Islet of Langerhans (tissue), 1 donor: ENCODE data around the gene EFR3B.

Experiments used
- FAIRE-seq: peaks from one replicate; lab custom pipeline; 2011; peaks lifted over from hg19 to GRCh38; lab: Jason Lieb, UNC

Gene EFR3B

DNA sequence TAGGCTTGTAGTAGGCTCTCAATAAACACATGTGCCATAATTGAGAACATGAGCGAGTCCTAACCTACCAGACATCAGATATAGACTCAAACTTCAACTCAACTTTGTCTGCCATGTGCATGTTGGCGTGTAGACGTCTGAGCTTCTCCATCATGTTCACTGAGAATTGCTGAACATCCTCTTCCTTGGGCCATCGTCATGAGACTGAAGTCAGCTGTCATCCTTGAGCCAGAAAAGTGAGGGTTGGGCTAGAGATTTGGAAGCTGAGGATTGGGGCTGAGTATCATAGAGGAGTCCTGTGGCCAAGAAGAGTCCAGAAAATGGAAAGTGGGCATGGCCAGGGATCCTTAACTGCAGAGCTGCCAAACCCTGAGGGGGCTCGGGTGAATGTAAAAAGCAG is 7.8 kb upstream of the EFR3B start:
- no peak for FAIRE-seq

DNA sequence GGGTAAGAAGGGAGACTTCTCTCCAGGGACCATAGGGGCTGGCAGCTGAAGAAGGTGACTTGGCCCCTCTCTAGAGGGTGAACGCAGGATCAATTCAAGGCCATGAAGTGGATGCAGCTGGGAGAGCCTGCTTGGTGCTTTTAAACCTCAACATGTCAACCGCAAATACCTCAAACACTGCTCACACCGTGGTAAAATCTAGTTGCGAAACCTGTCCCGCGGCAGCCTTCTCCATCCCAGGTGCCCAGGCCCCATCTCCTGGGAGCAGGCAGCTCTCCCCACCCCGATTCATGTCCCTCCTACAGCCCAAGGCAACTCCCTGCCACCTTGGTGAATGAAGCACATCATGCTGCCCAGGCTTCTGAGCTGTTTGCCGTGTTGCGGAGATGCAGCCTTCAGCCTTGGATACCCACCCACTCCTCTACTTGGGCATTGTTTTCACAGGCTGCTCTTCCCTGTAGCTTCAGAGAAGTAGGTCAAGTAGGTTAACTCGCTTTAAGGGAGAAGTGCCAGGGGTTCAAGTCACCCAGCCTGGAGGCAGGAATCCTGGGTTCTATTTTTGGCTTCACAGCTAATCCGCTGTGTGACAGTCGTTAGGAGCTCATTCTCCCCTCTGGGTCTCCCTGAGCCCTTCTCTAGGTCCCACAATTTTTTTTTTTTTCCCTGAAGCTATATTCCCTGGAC is 6.2 kb upstream of the EFR3B start:
- no peak for FAIRE-seq

DNA sequence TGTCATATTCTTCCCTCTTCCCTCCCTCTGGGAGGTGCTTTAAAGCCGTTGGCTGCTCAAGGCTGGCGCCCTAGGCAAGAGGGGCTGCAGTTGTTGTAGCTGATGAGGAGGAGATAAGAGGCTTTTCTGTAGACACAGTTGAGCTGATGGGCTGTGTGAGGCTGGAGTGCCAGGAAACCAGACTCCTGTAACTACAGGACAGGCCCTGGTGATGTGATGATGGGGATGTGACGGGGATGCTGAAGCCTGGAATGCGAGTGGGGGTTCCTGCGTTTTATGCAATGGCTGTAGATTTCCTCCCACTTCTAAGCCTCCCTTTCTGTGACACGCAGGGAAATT is 5.7 kb upstream of the EFR3B start:
- no peak for FAIRE-seq

DNA sequence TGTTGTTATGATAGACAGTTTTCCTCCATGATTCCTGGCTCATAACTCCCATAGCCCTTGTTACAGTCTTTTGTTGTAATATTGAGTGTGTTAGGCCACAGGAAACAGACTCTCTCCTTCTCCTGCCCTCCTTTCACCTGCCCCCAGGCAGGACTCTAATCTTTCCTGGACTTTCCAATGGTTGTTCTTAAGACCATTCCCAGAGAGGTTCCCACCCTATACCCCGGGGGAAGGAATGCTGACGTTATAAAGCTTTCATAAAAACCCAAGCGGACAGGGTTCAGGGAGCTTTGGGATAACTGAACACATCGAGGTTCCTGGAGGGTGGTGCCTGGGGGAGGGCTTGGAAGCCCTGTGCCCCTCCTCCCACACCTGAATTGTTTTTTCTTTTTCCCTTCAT is 2.8 kb upstream of the EFR3B start:
- FAIRE-seq: no peak

DNA sequence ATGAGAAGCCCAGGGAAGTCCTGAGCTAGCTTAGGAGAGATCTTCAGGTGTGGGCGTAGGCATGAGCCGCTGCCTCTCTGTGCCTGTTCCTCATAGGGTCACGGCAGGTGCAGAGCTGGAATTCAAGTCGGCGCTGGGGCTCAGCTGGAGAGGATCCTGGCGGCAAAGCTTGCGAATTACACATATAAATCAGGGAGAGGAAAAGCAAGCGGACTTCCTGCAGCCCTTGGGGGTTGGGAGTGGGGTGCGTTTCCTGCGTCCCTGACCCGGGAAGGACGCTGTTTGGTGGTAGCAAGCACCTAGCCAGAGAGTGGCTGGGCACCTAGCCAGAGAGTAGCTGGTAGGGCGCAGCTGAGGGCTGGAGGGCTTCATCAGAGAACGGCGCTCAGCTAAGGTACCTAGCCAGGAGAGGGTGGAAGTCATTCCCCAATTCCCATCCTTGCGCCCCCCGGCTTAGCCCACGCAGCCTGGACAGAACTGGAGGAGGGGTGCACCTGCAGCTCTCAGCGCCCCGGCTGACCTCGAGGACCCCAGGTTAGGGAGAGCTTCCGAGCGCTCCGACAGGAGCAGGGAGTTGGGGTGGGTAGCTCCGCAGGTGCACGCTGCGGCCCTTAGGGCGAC is 459 bp upstream of the EFR3B start:
- no peak for FAIRE-seq

DNA sequence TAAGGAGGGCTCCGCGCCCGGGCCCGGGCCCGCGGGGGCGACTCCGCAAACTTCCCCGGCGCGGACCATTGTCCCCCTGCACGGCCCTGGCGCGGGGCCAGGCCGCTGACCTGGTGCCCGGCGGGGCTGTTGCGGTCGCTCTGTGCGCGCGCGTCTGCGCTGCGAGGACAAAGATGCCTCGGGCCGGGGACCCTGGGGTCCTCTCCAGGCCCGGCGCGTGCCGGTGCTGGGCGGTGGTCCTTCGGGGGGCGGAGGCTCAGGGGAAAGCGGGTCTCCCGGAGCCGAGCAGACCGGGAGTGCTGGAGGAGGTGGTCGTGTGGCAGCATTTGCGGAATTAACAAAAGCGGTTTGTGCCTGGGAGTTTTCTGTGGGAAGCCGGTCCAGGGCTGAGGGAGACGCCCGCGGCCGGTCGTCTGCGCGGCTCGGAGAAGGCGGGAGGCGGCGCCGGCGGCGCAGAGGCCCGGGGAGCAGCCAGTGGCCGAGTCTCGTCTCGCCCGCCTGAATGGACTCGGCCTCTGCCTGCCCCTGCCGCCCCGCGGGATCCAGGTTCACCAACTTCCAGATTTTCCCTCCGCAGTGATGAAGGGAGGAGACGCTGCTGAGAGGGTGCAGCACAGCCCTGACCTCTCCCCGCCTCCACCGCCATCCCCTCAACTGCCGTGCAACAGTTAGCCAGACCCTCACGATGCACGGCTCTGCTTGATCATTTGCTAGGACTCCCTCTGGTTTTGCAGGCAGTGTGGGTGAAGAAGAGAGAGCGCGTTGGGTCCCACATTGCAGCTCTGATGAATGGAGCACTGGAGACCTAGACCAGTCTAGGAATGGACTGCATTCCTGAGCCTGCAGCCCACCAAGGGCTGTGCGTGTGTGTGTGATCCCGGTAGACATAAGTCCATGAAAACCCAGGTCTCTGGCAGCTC is 705 bp downstream of the EFR3B start:
- no peak for FAIRE-seq

DNA sequence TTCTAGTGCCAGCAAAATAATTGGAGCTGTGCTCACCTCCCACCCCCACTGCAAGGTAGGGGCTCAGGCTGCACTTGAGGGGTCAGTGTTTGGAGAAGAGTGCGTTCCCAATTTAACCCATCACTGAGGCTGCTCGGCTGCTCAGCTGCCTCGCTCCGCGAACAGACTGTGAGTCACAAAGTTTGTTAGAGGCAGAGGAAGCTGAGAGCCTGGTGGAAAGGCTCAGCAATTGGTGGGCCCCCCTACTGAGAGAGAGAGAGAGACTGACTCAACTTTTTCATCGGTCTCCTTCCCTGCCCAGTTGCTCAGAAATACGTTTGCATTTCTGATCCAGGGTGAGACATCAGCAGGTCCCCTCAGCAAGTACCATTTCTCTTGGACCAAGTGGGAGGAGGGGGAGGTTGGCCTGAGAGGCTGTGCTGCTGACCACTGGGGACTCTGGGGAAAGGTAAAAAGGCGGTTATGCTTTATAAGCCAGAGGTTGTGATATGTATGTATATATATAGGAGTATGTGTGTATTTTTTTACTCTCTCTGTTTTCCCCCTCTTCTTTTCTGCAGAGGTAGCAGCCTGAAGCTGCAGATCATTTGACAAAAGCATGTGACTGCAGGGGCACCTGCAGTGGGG is 1.5 kb downstream of the EFR3B start:
- no peak for FAIRE-seq

DNA sequence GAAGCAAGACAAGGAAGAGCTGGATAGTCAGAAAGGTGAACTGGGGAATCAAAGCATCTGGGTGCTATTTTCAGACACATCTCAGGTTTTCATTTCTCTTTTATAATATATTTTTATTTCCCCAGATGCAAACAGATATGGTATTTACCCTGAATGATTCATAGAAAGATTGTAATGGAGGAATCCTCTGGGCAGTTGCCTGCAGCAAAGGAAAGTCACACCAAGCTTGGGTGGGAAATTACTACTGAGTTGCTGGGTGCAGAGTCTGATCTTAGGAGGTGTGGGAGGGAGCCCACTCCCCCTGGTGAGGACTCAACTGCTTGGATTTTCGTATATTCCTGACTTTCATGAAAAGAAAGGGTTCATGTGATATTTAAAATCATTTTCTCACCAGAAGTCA is 2.1 kb downstream of the EFR3B start:
- FAIRE-seq: no peak

DNA sequence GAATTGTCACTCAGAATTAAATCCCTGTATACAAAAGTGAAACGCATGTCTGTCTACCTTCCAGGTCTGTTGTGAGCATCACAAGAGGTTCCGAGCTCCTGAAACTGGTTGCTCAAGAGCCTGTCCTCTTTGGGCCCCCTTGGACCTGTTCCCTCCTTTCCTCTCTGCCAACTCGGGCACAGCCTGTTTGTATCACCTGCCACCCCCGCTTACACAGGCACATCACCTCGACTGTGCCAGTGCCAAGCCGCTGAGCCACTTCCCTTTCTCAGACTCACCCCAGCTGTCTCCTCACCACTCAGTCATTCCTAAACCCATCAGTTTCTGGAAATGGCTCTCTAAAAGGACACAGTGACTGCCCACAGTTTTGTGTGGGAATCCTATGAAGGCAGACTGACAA is 3.1 kb downstream of the EFR3B start:
- FAIRE-seq: no peak

DNA sequence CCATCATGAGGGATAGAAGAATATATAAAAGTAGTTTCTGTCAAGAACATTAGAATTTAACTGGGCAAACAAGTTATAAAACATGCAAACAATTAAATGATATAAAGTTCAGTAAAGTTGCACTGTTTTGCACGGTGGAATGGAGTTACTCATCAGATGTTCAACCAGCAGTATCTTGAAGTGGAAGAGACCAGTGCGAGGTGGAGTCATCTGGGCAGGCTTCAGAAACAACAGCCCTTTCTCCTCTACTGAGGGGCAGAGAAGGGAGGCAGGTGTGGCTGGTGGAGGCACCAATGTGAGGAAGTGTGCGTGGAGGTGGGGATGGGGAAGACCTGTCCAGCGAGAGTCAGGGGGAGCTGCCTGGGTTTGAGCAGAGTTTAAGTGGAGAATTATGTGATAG is 7.5 kb downstream of the EFR3B start:
- no peak for FAIRE-seq

DNA sequence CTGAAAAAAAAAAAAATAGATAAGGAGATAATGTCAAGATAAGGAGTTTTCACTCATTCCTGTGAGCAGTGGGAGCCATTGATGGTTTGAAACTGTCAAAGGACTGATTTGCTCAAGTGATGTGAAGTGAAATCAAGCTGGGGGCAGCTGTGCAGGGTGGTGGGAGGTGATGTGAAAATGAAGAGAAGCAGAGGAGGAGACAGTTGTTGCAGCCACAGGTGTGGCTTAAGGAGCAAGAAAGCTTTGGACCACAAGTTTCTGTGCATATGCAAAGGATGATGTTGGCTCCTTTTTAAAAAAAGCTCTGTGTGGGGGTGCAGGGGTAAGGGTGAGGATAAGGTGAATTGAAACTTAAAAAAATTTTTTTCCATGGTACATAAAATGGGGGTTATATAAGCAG is 8.3 kb downstream of the EFR3B start:
- no peak for FAIRE-seq

DNA sequence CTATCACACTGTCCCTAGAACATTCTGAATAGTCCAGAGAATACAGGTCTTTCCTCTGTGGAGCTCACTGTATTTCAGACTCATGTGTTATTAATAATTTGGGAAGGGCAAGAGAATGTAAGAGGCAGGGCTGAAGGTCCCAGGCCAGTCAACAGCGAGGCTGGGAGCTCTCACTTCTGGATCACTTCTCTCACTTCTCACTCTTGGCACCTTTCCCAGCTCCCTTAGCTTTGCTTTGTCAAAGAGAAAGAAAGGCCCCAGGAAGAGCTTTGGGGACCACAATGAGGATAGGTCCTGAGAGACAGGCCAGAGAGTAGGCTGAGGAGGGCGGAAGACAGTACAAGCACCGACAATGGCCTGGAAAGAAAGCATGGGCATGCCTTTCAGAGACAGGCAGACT is 11.2 kb downstream of the EFR3B start:
- no peak for FAIRE-seq

DNA sequence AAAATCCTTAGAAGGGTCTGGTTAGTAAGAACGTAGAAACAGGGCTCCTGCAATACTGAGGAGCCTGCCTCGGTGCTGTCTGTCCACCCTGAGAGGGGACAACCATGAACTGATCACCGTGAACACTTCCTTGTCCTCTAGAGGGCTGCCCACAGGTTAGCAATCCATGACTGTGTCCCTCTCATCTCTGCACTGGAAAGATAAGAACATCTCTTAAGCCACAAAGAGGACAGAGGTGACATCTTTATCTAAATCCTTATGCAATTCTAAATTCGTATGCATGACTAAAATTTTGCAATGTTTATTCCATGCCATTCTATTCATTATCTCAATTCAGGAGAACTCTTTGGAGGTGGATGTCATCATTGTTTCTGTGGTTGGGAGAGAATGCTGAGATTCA is 12.8 kb downstream of the EFR3B start:
- FAIRE-seq: no peak

DNA sequence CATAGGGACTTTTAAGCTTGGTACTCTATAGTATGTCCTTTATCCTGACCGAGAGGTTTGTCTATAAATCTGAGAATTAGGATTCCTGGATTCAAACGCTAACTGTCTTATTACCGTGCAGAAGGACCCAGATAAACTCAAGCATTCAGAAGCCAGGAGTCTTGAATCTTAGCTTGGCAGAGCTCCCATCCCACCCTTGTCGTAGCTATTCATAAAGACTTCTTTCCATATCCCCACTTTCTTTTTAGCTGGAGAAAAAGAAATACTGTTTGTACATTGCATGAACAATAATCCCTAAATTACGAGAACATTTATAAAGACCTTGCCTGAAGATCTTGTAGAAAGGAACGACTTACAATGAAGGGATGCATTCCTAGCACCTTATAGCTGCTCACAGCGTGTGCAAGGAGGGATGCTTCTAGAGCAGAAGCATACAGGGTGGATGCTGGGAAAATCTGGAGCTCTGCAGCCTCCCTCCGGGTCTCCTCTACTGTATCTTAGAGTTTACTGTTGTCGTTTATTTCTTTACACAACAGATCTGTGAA is 13.6 kb downstream of the EFR3B start:
- FAIRE-seq: no peak

DNA sequence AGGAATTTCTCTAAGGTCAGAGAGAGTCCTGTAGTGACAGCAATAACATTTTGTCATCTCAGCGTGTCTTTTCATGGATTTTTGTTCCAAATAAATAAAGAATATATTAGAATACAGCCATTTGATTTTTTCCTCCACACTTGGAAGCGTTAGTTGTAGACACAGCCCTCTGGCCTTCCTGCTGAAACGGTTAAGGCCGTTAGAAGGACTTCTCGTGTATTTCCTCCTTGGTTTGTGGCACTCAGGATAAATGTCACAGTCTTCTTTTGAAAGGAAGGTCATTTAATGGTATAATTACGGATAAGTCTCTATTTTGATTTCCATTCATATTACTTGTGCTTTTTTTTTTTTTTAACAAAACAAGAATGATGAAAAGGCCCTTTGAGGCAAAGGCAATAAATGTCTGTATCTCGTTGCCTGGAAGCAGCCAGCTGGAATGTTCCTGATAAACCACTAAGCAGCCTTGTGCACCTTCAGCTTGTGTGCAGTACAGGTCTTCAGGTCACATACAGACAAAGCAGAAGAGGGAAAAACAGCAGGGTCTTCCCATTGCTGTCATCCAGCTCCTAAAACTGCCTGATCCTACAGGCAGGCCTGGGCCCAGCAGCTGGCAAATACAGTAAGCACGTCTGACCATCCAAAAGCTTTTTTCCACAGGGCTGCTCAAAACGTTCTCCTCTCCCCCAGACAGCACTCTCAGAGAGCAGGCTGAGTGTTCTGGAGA is 14.4 kb downstream of the EFR3B start:
- FAIRE-seq: no peak

DNA sequence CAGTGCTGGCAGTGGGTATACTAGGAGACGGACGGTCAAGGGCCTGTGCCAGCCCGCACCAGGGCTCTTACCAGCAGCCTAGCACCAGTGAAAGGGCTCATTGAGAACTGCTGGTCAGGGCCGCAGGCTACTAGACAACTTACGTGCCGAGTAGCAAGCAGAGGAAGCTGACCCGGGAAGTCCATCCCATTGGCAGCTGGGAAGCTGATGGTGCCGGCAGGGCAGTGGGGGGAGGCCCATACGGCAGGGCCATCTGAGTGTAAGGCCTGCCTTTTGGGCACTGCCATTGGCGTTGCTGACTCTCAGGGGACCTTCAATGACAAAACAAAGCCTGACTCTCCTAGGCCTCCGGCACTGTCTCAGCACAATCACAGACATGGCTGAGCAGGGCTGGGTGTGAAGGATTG is 20.6 kb downstream of the EFR3B start:
- FAIRE-seq: no peak

DNA sequence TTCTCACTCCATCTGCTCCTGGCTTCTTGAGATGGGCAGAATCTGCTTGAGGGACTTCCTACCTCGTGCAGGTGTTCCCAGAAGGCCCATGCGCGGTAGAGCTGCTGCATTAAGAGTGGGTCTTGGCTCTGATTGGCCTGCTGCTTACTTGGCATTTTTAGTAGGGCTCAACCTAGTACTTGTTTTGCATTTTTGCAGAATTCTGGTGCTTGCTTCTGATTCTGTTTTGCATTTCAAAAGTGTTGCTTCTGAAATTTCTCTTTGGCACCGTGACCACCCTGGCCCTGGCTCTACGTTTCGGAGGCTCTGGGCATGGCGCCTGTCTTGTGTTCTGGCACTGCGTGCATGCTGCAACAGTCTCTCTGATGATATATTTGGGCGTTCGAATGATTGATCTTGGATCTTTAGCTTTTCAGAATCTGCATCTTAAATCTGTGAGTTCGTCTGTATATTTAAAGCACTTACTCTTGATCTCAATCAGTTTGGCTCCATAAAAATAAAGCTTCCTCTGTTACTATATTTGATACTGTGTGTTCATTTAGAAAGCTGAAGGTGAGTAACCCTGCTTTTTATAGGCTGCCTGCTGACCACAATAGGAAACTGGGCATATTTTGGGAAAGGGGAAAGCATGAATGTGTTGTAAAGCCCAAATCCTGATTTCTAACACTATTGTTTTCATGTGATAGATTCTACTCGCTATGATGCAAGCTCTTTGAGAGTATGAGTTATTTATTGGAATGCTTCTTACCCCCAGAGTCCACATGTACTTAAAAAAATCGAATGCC is 22.2 kb downstream of the EFR3B start:
- no peak for FAIRE-seq

DNA sequence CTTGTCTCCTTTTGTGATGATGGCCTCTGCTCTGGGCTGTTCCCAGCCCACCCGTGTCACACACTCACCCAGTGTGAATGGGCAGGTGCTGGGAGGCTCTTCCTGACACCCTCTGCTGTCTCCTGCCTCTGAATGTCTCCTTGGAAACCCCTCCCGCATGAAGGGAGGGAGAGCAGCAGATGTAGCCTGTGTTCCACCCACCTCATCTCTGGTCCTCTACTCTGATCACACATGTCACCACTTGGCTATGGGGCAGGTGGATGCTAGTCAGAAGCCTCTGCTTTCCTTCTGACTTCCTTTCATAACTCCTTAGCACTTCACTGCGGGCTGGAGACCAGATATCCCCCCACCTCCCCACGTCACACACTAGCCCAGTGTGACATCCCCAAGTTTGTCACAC is 23.9 kb downstream of the EFR3B start:
- no peak for FAIRE-seq

DNA sequence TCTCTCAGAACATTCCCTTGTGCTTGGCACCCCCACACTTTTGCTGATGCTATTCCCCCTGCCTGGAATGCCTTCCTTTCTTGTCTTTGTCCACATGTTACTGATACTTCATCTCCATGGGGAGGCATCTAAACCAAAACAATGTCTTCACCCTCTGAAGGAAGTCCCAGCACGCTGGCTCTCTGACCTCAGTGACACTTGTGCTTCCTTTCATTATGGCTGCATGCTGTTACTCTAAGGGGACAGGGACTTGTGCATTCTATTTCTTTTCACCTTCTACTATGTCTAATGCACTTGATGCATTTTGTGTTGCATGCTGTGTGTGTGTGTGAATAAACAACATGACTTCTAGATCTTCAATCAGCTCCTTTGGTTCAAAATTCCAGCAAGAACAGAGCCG is 24.6 kb downstream of the EFR3B start:
- no peak for FAIRE-seq

DNA sequence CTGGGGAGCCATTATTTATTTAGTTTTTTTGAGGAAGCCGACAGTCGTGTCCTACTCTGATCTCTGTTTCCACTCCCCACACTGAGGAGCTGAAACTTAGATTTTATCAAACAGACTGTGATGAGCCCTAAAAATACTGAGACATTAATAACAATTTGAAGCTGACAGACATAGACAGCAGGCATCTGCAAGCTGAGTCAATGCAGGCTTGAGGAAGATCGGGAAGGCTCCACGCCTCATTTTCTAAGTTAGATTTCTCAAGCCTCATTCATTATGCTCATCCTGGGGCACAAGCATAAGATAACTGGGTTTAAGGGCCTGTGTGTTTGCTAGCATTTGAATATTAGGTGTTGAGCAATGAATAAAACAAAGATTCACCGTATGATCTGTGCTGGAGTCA is 26.3 kb downstream of the EFR3B start:
- FAIRE-seq: no peak

DNA sequence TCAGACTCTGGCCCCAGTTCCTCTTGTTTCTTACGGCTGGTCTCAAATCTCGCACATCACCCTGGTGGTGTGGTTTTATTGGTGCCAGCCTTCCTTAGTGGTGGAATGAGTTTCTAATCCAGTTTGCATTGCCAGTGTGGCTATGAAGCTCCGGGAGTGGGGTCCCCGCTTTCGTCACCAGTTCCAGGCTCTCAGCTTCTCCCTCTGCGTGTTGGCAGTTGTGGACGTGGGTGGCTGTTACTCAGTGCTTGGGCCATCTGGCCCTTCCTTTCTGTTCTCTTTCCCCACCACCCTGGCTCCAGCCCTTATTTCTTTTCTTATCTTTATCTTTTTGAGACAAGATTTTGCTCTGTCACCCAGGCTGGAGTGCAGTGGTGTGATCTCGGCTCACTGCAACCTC is 30.1 kb downstream of the EFR3B start:
- no peak for FAIRE-seq
